ENCODE data around the gene ACAP1.

Gene ACAP1

GRCh38 chr17:7336240-7337175, at the start of gene ACAP1:
ACAP1 (plus strand) TSS chr17:7336529; CDS start chr17:7336735, 206 bp downstream.
- DNase-seq (ENCODE audit: low spot score) = no peak

DNA sequence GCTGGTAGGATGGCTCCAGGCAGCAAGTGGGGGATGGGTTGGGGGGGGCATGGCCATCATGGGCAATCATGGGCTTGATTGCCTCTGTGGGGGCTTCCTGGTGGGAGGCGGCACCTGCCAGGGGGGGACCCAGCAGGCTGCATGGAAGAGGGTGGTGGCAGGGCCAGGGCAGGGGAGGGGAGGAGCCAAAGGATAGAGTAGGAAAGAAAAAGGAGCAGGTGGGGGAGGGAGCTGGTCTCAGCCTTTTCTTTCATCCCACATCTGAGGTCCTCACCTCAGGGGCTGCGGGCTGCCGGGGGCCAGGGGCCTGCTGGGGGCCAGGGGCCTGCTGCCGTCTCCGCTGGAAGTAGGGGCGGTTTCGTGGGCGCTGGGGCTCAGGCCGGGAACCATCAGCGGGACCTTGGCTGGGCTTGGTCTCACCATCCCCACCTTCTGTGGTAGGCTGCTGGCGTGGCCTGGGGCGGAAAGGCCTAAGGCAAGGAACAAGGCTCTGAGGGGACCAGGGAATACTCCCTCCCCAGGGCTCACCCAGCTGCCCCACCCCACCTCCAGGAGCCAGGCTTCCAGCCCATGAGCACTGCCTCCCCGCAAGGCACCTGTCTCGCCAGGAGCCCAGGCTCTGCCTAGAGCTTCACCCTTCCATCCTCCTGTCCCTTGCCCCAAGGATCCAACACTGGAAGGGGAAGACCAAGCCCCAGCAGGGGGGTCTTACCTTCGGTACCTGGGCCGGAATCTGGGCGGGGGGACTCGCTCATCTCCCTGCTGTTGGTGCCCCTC, 46.9 kb upstream of the ACAP1 start:
- DNase-seq (ENCODE audit: low spot score) = no peak

GRCh38 chr17:7290166-7290565, 46.2 kb upstream of the ACAP1 start:
- no peak for DNase-seq (ENCODE audit: low spot score)

- no peak for DNase-seq (ENCODE audit: low spot score)
Measured at GRCh38 chr17:7290685-7291084, 45.6 kb upstream of the ACAP1 start.

GRCh38 chr17:7292194-7292593, 44.1 kb upstream of the ACAP1 start:
- no peak for DNase-seq (ENCODE audit: low spot score)

DNA sequence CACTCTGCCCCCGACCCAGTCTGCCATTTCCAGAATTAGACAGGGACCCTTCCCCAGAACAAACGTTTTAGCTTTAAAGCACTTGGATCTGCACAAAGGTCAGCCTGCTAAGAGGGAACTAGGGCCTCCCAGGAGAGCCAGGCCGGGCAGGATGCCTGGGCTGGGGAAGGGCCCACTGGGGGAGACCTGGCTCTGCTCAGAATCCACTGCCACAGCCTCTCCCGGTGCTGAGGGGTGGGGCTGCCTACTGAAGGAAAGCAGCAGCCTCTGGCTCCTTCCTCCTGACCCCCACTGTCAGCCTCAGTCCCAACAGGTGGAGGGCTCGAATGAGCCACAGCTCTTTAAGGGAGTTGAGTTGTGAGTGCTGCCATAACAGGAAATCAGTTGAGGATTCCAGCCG, 43.6 kb upstream of the ACAP1 start:
- no peak for DNase-seq (ENCODE audit: low spot score)

DNA sequence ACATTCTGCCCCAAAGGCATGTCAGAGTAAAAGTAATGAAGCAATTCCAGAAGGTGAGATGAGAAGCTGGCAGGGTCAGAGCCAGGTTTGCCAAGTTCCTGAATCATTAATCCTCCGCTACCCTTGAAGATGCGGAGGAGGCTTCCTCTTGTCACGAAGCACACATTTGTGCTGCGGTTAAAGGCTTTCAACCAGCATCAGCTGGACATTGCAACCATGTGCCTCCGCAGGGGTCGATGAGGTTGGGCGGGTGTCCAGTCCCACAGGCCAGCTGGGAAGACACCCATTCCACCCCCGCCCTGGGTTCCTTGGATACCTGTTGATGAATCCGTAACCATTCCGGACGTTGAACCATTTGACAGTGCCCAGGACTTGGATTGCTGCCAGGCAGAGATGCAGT, 43.2 kb upstream of the ACAP1 start:
- no peak for DNase-seq (ENCODE audit: low spot score)

DNA sequence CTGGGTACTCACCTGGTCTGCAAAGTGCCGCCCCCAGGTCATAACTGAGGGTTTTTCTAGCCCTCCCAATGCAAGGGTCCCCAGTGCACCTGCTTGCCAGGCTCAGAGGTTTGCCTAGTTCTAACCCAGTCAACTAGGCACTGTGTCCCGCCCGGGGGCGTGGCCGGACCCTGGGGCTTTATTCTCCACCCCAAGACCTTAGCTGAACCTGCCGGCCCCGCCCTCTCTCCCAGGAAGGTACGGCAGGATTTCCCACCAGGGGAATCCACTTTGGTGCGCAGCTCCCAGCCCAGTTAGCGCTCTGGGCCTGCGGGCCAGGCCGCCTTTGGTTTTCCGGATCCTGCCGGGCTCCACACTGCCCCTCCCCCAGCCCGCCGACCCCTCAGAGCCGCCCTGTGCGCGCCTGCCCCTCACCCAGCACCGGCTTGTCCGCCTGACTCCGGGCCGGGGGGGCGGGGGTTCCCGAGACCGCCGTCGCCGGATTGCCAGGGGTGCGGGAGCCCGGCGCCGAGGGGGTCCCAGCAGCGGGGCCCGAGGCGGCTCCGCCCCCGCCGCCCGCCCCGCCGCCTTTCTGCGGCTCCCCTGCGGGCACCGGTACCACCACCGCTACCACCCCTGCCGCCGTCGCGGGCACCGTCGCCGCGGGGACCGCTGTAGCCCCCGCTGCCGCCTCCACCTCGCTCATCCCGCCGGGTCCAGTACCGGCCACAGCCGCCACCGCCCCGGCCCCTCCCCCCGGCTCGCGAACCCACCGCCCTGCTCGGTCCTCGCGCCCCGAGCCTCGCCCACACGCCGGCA, 42.3 kb upstream of the ACAP1 start:
- DNase-seq (ENCODE audit: low spot score) = no peak

DNA sequence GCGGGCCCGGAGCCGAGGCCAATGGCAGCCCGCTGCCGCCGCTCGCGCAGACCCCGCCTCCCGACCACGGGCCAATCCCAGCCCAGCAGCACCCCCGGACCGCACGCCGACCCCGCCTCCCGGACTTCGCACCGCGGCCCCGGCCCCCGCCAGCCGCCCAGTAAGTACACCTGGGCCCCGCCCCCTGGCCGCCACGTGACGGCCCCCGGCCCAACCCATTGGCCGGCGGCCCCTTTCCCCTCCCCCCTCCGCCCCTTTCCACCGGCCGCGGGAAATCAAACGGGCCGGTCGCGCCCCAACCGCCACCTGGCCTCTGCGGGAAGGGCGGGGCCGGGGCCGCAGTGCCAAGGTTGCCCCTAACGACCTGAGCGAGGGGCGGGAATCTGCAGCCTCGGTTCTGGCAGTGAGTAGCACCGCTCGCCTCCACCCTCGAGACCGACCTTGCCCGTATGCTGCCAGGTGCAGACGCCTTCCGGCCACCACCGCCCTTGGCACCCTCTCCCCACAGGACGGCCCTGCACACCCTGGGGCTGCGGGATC, 41.6 kb upstream of the ACAP1 start, which contains the start of gene YBX2:
Gene YBX2 (minus strand): TSS at position 26 of the 540 bp plus-strand sequence. CDS start 139 bp downstream, outside the sequence.
- no peak for DNase-seq (ENCODE audit: low spot score)

DNA sequence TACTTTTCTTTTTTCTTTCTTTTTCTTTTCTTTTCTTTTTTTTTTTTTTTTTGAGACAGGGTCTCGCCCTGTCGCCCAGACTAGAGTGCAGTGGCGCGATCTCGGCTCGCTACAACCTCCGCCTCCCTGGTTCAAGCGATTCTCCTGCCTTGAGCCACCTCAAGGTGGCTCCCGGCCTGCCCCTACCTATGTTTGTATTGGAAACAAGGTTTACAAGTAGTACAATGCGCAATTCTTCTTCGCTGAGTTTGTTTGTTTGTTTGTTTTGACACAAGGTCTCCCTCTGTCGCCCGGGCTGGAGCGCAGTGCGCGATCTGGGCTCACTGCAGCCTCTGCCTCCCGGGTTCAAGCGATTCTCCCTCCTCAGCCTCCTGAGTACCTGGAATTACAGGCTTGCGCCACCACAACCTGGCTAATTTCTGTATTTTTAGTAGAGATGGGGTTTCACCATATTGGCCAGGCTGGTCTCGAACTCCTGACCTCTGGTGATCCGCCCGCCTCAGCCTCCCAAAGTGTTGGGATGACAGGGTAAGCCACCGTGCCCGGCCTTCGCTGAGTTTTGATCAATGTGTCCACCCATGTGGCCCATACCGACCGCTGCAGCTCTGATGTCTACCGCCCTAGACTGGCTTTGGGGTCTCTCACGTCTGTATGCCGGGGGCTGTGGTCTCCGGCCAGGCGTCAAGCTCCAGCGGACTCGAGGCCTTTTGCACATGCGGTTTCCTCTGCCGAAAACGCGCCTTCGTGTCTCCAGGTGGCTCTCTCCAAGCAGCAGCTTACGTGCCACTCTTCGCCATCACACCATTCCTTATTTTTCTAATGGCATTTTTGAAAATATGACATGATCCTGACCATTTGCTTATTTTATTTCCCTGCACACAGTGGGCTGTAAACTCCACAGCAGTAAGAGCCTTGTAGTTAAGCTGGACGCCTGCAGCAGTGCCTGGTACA, 40.8 kb upstream of the ACAP1 start:
- DNase-seq (ENCODE audit: low spot score) = no peak

GRCh38 chr17:7296189-7296861, 40.0 kb upstream of the ACAP1 start:
- DNase-seq (ENCODE audit: low spot score) = peak; percentile 56

DNA sequence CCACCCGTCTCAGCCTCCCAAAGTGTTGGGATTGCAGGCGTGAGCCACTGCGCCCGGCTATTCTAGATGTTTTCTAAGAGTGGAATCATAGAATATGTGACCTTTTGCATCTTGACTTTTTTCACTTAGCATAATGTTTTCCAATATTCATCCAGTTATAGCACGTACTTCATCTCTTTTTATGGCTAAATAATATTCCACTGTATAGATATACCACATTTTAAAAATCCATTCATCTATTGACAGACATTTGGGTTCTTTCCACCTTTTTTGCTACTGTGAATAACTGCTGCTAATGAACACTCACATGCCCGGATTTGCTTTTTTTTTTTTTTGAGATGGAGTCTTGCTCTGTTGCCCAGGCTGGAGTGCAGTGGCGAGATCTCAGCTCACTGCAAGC, 32.1 kb upstream of the ACAP1 start:
- no peak for DNase-seq (ENCODE audit: low spot score)

DNA sequence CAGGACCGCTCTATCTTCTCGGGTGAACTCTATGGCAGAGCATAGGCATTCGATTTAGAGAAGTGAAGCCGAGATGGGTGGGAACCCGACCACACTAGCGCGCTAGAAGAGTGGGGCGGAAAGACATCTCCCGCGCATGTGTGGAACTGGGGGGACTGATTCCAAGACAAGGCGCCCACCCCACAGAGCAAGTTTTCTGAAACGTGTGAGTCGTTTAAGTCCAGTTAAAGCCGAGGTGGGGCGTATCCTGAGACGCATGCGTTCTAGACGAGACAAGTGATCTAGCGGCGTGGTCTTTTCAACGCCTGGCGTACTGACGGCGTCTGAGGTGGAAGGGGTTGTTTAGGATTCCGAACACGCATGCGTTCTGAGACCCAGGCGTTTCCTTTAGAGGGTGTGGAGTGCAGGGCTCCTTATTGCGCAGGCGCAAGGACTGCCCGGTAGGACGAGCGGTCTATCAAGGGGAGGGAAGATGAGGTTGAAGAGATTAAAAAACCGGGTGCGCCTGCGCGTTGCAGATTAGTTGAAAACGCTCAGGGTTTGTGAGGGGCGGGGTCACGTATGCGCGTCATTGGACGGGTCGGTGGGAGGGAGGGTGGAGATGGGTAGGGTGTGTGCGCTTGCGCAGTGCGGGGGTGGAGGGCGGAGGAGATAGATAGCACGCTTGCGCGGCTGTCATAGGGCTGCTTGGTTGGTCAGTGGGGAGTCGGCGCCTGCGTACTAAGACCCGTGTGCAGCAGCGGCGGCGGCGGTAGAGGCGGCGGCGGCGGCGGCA, 29.2 kb upstream of the ACAP1 start, which contains the start of gene EIF5A:
Gene EIF5A (plus strand): TSS at position 718 of the 775 bp plus-strand sequence. CDS start 2,008 bp downstream, outside the sequence.
- peak; percentile 100 for DNase-seq (ENCODE audit: low spot score)

DNA sequence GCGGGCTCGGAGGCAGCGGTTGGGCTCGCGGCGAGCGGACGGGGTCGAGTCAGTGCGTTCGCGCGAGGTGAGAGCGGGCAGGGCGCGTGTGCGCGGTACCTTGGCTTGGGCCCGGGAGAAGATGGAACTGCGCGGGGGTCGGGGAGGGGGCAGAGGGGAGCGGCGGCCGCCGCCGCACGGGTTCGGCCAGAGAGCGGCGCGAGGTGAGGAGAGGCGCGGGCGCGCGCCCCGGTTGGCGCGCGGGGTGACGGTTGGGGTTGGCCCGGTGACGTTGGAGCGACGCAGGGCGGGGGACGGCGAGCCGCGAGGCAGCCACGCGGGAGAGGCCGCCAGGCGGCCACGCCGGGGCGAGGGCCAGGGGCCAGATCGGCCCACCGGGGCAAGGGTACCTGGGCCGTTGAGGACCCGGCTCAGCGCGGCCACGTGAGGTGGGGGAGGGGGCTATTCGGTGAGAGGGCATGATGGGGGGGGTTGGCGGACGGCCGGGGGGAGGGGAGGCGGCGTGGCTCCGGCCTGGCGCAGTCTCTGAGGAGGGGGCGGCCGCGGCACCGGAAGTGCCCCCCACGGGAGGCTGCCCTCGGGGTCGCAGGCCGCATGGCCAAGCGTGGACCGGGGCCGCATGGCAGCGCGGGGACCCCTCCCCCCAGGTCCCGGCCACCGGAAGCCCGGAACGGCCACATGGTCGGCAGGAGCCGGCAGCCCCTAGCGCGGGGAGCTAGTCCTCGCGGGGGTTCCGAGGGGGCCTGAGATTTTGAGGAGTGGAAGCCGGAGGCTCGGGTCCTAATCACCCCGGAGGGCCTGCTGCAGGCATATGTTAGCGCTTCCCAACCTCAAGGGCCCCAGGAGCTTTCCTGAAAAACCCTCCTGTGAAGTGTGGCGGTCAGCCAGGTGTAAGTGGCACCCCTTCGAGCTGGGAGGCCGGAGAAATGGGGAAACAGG, 28.4 kb upstream of the ACAP1 start:
- peak; percentile 35 for DNase-seq (ENCODE audit: low spot score)

- peak; percentile 52 for DNase-seq (ENCODE audit: low spot score)
Measured at GRCh38 chr17:7308625-7309433, 27.5 kb upstream of the ACAP1 start.

GRCh38 chr17:7309628-7310027, 26.7 kb upstream of the ACAP1 start:
- DNase-seq (ENCODE audit: low spot score) = no peak

- no peak for DNase-seq (ENCODE audit: low spot score)
Measured at GRCh38 chr17:7311110-7311705, 25.1 kb upstream of the ACAP1 start.

Measured in putamen (tissue), 1 donor.